ENCODE results near the gene CFAP77. TPM values are rescaled to one million over a fixed set of nuclear protein-coding genes. Genes with fewer than 3 reads are reported as not detected.

Gene CFAP77
- polyA plus RNA-seq, 3 donors: not detected

- H3K9ac ChIP-seq (ENCODE audit: insufficient read depth, low read length, poor library complexity, severe bottlenecking): no peak overlapping the region
- no peaks in the 10 kb centered on the region for H4K20me1 ChIP-seq (ENCODE audit: insufficient read depth, low read length)
- H3K79me2 ChIP-seq (ENCODE audit: insufficient read depth, low read length): no peaks in the 10 kb centered on the region
- H3K4me2 ChIP-seq (replicated peaks; ENCODE audit: extremely low read depth, low read length, poor library complexity, severe bottlenecking): no peak overlapping the region
- no peak overlapping the region for H2AFZ ChIP-seq (ENCODE audit: insufficient read depth, low read depth, low read length, poor library complexity, severe bottlenecking)
- Mint-ChIP-seq H3K4me3 (no peak overlapping the region), H3K9me3 (no peaks in the 10 kb centered on the region), H3K4me1 (no peaks in the 10 kb centered on the region), H3K36me3 (peaks cover 55 to 56% of the 10 kb centered on the region in 2 donors), H3K27ac (no peak overlapping the region), H3K27me3 (ENCODE audit: low read depth in 3 of 3) (no peaks in the 10 kb centered on the region)
- H3K4me1 ChIP-seq (ENCODE audit: control insufficient read depth in 1 of 2, insufficient read depth in 2 of 2, low read length in 2 of 2): no peaks in the 10 kb centered on the region
- no peak for DNase-seq
- H3K9me3 ChIP-seq (replicated peaks in 1 of 2; ENCODE audit: control insufficient read depth in 1 of 2, insufficient read depth in 1 of 2, low read length in 2 of 2): no peaks in the 10 kb centered on the region
- 80% methylated on average over 5 of the region's 5 CpGs for WGBS (ENCODE audit: insufficient coverage)
- intact Hi-C loops (cut with micrococcal nuclease): no loop called here
- H3K4me3 ChIP-seq (replicated peaks in 1 of 3; ENCODE audit: low read depth in 2 of 3, low read length in 3 of 3): no peak overlapping the region
- no peaks in the 10 kb centered on the region for H3K27me3 ChIP-seq (ENCODE audit: control insufficient read depth in 2 of 2, insufficient read depth in 2 of 2, low read length in 2 of 2)
- TF ChIP-seq CTCF (IDR thresholded peaks at IDR 0.05): no peak
- no peak overlapping the region for H3K27ac ChIP-seq (ENCODE audit: low read depth in 1 of 2, low read length in 2 of 2)
- H3K36me3 ChIP-seq (replicated peaks in 1 of 2; ENCODE audit: control insufficient read depth in 1 of 2, insufficient read depth in 2 of 2, low read length in 2 of 2): peaks cover 12 to 61% of the 10 kb centered on the region in 2 donors
Observed at GRCh38 chr9:132622159-132622558, 212.1 kb downstream of the CFAP77 start.

Small RNA genes within 50 kb of the gene (small RNA-seq; reads per million reads assigned to genes)
- not detected for gene RNU5D-2P (ENCODE audit: insufficient read length, low read depth)

Other genes starting within 250 kb of the CFAP77 start
- 1 to 10 TPM; 2.1 to 10.0 (median 5.0) TPM for gene NTNG2, start 248.2 kb upstream of the CFAP77 start, polyA plus RNA-seq
- 10 to 100 TPM; 18.4 to 31.7 (median 24.2) TPM for gene SETX, start 55.2 kb upstream of the CFAP77 start, polyA plus RNA-seq
- 1 to 10 TPM; 2.2 to 5.8 (median 4.1) TPM for gene TTF1, start 3.4 kb upstream of the CFAP77 start, polyA plus RNA-seq
- not detected for gene BARHL1, start 172.4 kb downstream of the CFAP77 start, polyA plus RNA-seq